ENCODE results near the gene BPI.

Gene BPI

GRCh38 chr20:38298768-38299288, 5.1 kb upstream of the BPI start:
- ATAC-seq (ENCODE audit: low read depth) (0 out of 3 replicates have a peak, but pooled peaks have one; percentile 18), DNase-seq (ENCODE audit: low spot score) (no peak)
- Histone ChIP-seq H3K9me3 (ENCODE audit: severe bottlenecking) (no peaks in the 10 kb centered on the region), H3K36me3 (ENCODE audit: low read depth) (no peaks in the 10 kb centered on the region), H3K27ac (ENCODE audit: poor library complexity, severe bottlenecking) (no peak overlapping the region), H3K4me3 (ENCODE audit: severe bottlenecking) (no peak overlapping the region), H3K27me3 (ENCODE audit: insufficient read depth, poor library complexity, severe bottlenecking) (no peaks in the 10 kb centered on the region), H3K4me1 (ENCODE audit: insufficient read depth, poor library complexity, severe bottlenecking) (no peaks in the 10 kb centered on the region)
- TF ChIP-seq CTCF (IDR thresholded peaks at IDR 0.05; ENCODE audit: poor library complexity, severe bottlenecking): no peak

GRCh38 chr20:38299963-38300362, 4.0 kb upstream of the BPI start:
- no peak; the same call in 2 of the 3 replicates for ATAC-seq (ENCODE audit: low read depth)
- no peak overlapping the region for H3K27ac ChIP-seq (ENCODE audit: poor library complexity, severe bottlenecking)
- no peak for TF ChIP-seq CTCF (IDR thresholded peaks at IDR 0.05; ENCODE audit: poor library complexity, severe bottlenecking)
- H3K4me1 ChIP-seq (ENCODE audit: insufficient read depth, poor library complexity, severe bottlenecking): no peaks in the 10 kb centered on the region
- no peaks in the 10 kb centered on the region for H3K36me3 ChIP-seq (ENCODE audit: low read depth)
- H3K27me3 ChIP-seq (ENCODE audit: insufficient read depth, poor library complexity, severe bottlenecking): no peaks in the 10 kb centered on the region
- no peak overlapping the region for H3K4me3 ChIP-seq (ENCODE audit: severe bottlenecking)
- H3K9me3 ChIP-seq (ENCODE audit: severe bottlenecking): no peaks in the 10 kb centered on the region
- no peak for DNase-seq (ENCODE audit: low spot score)

- H3K4me3 ChIP-seq (ENCODE audit: severe bottlenecking): no peak overlapping the region
- no peaks in the 10 kb centered on the region for H3K4me1 ChIP-seq (ENCODE audit: insufficient read depth, poor library complexity, severe bottlenecking)
- H3K27ac ChIP-seq (ENCODE audit: poor library complexity, severe bottlenecking): no peak overlapping the region
- H3K27me3 ChIP-seq (ENCODE audit: insufficient read depth, poor library complexity, severe bottlenecking): no peaks in the 10 kb centered on the region
- no peak for DNase-seq (ENCODE audit: low spot score)
- TF ChIP-seq CTCF (IDR thresholded peaks at IDR 0.05; ENCODE audit: poor library complexity, severe bottlenecking): no peak
- H3K9me3 ChIP-seq (ENCODE audit: severe bottlenecking): no peaks in the 10 kb centered on the region
- ATAC-seq (ENCODE audit: low read depth): no peak
- no peaks in the 10 kb centered on the region for H3K36me3 ChIP-seq (ENCODE audit: low read depth)
Observed at GRCh38 chr20:38300438-38300837, 3.5 kb upstream of the BPI start.

GRCh38 chr20:38301309-38301708, 2.6 kb upstream of the BPI start:
- H3K4me3 ChIP-seq (ENCODE audit: severe bottlenecking): no peak overlapping the region
- ATAC-seq (ENCODE audit: low read depth) (no peak), DNase-seq (ENCODE audit: low spot score) (no peak)
- H3K36me3 ChIP-seq (ENCODE audit: low read depth): no peaks in the 10 kb centered on the region
- no peaks in the 10 kb centered on the region for H3K9me3 ChIP-seq (ENCODE audit: severe bottlenecking)
- no peak for TF ChIP-seq CTCF (IDR thresholded peaks at IDR 0.05; ENCODE audit: poor library complexity, severe bottlenecking)
- no peak overlapping the region for H3K27ac ChIP-seq (ENCODE audit: poor library complexity, severe bottlenecking)
- no peaks in the 10 kb centered on the region for H3K27me3 ChIP-seq (ENCODE audit: insufficient read depth, poor library complexity, severe bottlenecking)
- no peaks in the 10 kb centered on the region for H3K4me1 ChIP-seq (ENCODE audit: insufficient read depth, poor library complexity, severe bottlenecking)

- Histone ChIP-seq H3K27me3 (ENCODE audit: insufficient read depth, poor library complexity, severe bottlenecking) (no peaks in the 10 kb centered on the region), H3K27ac (ENCODE audit: poor library complexity, severe bottlenecking) (no peak overlapping the region), H3K4me3 (ENCODE audit: severe bottlenecking) (no peak overlapping the region), H3K36me3 (ENCODE audit: low read depth) (no peaks in the 10 kb centered on the region), H3K9me3 (ENCODE audit: severe bottlenecking) (no peaks in the 10 kb centered on the region), H3K4me1 (ENCODE audit: insufficient read depth, poor library complexity, severe bottlenecking) (no peaks in the 10 kb centered on the region)
- no peak for TF ChIP-seq CTCF (IDR thresholded peaks at IDR 0.05; ENCODE audit: poor library complexity, severe bottlenecking)
- ATAC-seq (ENCODE audit: low read depth): no peak
- no peak for DNase-seq (ENCODE audit: low spot score)
Observed at GRCh38 chr20:38302786-38303185, 1.2 kb upstream of the BPI start.
